K562 (cell line): ENCODE results near the gene C19orf67. TPM values are rescaled to one million over a fixed set of nuclear protein-coding genes. Genes with fewer than 3 reads are reported as not detected.

ENCODE experiments used
- ATAC-seq: fragments of 200-7000 bp; cut with Tn5 transposase; 3 replicates; pipeline ENCODE4 v1.9.1; 2020; ENCODE audit warnings: moderate library complexity
- BruUV-seq: library from RNA; stranded (reverse); fragments of 400-500 nt; replicated peaks from 2 replicates; lab custom pipeline; 2021; lab: Mats Ljungman, UMichigan
- CTCF ChIA-PET: fragments of 300-600 bp; formaldehyde crosslinking; extraction: SDS; loops from one replicate; lab custom pipeline; 2021; ENCODE audit warnings: low intra/inter-chr PET ratio; lab: Yijun Ruan, JAX
- POLR2A ChIA-PET: fragments of 300-600, 350-650 bp; sonication (Branson Sonifier 250); formaldehyde crosslinking; extraction: SDS; loops from one replicate; lab custom pipeline; 2021; ENCODE audit warnings: antibody characterized with exemption, inconsistent platforms; lab: Yijun Ruan, JAX
- DNase-seq, 4 experiments: peaks; one replicate each; pipeline versions ENCODE4 v3.0.0 to v3.0.0-alpha.2; 2011 to 2018; ENCODE audit warnings: low spot score in 3 of 4, mixed read lengths in 3 of 4; ENCODE audit errors: extremely low read depth in 1 of 4
- FAIRE-seq: peaks from 2 replicates; lab custom pipeline; 2011; peaks lifted over from hg19 to GRCh38; lab: Jason Lieb, UNC
- H2AFZ ChIP-seq: 2 replicates; pipeline ENCODE4 v1.6.0; 2011; ENCODE audit warnings: low read depth, low read length, control low read depth, inconsistent platforms
- H3K27ac ChIP-seq: fragments of 200-600 bp; 3 replicates; pipeline ENCODE4 v1.8.0; 2011; ENCODE audit warnings: low read depth, mild to moderate bottlenecking, control low read depth, inconsistent platforms, low read length, moderate library complexity, mixed read lengths; ENCODE audit errors: extremely low read depth
- H3K27me3 ChIP-seq, 2 experiments: fragments of 300-600 bp in 1 of 2; 2 replicates in 1 of 2; 3 replicates in 1 of 2; pipeline versions ENCODE4 v1.6.0 to v1.8.0; 2011; ENCODE audit warnings: inconsistent platforms in 2 of 2, low read length in 2 of 2, mild to moderate bottlenecking in 1 of 2, mixed read lengths in 1 of 2, moderate library complexity in 1 of 2; ENCODE audit not compliant: control insufficient read depth in 2 of 2, insufficient read depth in 2 of 2
- H3K36me3 ChIP-seq: fragments of 300-600 bp; 3 replicates; pipeline ENCODE4 v1.8.0; 2011; ENCODE audit warnings: mild to moderate bottlenecking, low read length, inconsistent platforms; ENCODE audit not compliant: control insufficient read depth, insufficient read depth
- H3K4me1 ChIP-seq, 2 experiments: fragments of 200-600 bp in 1 of 2; replicated peaks in 1 of 2; 2 replicates in 1 of 2; 3 replicates in 1 of 2; pipeline versions ENCODE4 v1.5.1 to v1.8.0; 2011; ENCODE audit warnings: inconsistent platforms in 2 of 2, low read length in 2 of 2, mild to moderate bottlenecking in 1 of 2, mixed read lengths in 1 of 2, moderate library complexity in 1 of 2; ENCODE audit not compliant: control insufficient read depth in 2 of 2, insufficient read depth in 2 of 2
- H3K4me2 ChIP-seq: 2 replicates; pipeline ENCODE4 v1.6.1; 2011; ENCODE audit warnings: low read length, control low read depth, inconsistent platforms, mixed read lengths; ENCODE audit not compliant: insufficient read depth
- H3K4me3 ChIP-seq: fragments of 200-600 bp; sonication (generic), shearing (Covaris generic); 2 replicates; pipeline ENCODE4 v1.5.1; 2016; ENCODE audit warnings: control low read depth, inconsistent platforms
- H3K79me2 ChIP-seq: fragments of 200-600 bp; 3 replicates; pipeline ENCODE4 v1.8.0; 2011; ENCODE audit warnings: low read length, inconsistent platforms; ENCODE audit not compliant: control insufficient read depth, insufficient read depth
- H3K9ac ChIP-seq, 2 experiments: 2 replicates each; pipeline versions ENCODE4 v1.6.0 to v1.6.1; 2011; ENCODE audit warnings: low read depth in 2 of 2, low read length in 2 of 2, control low read depth in 1 of 2, inconsistent platforms in 1 of 2, mild to moderate bottlenecking in 1 of 2, mixed read lengths in 1 of 2; ENCODE audit not compliant: insufficient read depth in 1 of 2
- H3K9me1 ChIP-seq: one replicate; pipeline ENCODE4 v1.6.0; 2011; ENCODE audit warnings: inconsistent platforms, mild to moderate bottlenecking, low read length, moderate library complexity; ENCODE audit not compliant: control insufficient read depth, insufficient read depth
- H3K9me3 ChIP-seq: replicated peaks from 2 replicates; pipeline ENCODE4 v1.5.1; 2011; ENCODE audit warnings: low read depth, low read length, inconsistent platforms; ENCODE audit not compliant: control insufficient read depth, insufficient read depth
- H4K20me1 ChIP-seq: replicated peaks from 2 replicates; pipeline ENCODE4 v1.6.1; 2011; ENCODE audit warnings: low read length, inconsistent platforms, mixed read lengths; ENCODE audit not compliant: control insufficient read depth, insufficient read depth
- CAMTA2 ChIP-seq: fragments of 250-450 bp; sonication (Bioruptor Pico); conservative IDR thresholded peaks from 2 replicates; pipeline ENCODE4 v1.5.1; 2022
- ETV1 ChIP-seq: fragments of 450-650 bp; conservative IDR thresholded peaks from 2 replicates; pipeline ENCODE4 v1.6.1; 2016; ENCODE audit warnings: missing genetic modification characterization, control low read depth, low read depth, missing compliant biosample characterization
- KAT7 ChIP-seq: sonication (generic); formaldehyde crosslinking; IDR thresholded peaks from 2 replicates; pipeline ENCODE4 v1.8.0; 2022; ENCODE audit warnings: missing genetic modification reagents, mild to moderate bottlenecking, borderline replicate concordance
- KLF1 ChIP-seq: fragments of 450-650 bp; IDR thresholded peaks from 2 replicates; pipeline ENCODE4 v1.6.1; 2016; ENCODE audit warnings: missing genetic modification characterization, missing compliant biosample characterization
- PYGO2 ChIP-seq: fragments of 450-650 bp; IDR thresholded peaks from 2 replicates; pipeline ENCODE4 v1.6.1; 2016; ENCODE audit warnings: mild to moderate bottlenecking, missing genetic modification characterization, moderate library complexity, missing compliant biosample characterization
- RBM34 ChIP-seq: fragments of 200-400 bp; formaldehyde crosslinking; IDR thresholded peaks from 2 replicates; pipeline ENCODE4 v1.6.1; 2018; ENCODE audit warnings: low read length, borderline replicate concordance; ENCODE audit not compliant: insufficient read depth
- TRIM24 ChIP-seq, 2 experiments: fragments of 450-650 bp; IDR thresholded peaks; 2 replicates each; pipeline ENCODE4 v1.6.1; 2016
- ZKSCAN1 ChIP-seq: fragments of 150-350 bp; IDR thresholded peaks from 2 replicates; pipeline ENCODE4 v1.6.1; 2016; ENCODE audit warnings: low read depth, low read length
- ZNF197 ChIP-seq: fragments of 200-800 bp; sonication (Bioruptor generic); IDR thresholded peaks from 2 replicates; pipeline ENCODE4 v1.6.1; 2016; ENCODE audit warnings: low read depth, missing genetic modification characterization, missing compliant biosample characterization
- WGBS: fragments of 100-300 bp; shearing (Covaris generic); methylation state at CpG from one replicate; pipeline ENCODE4 v1.1.6; 2016; ENCODE audit warnings: low coverage, mixed read lengths; ENCODE audit not compliant: insufficient coverage; ENCODE audit errors: missing lambda C conversion rate; 5-methylcytosine and 5-hydroxymethylcytosine counted together
- in situ Hi-C: fragments of 300-500 bp; cut with MboI; formaldehyde crosslinking; loops from 4 replicates; pipeline ENCODE4 v1.15.0; 2018; ENCODE audit warnings: inconsistent platforms, mixed read lengths
- intact Hi-C: fragments of 100-400 bp; cut with micrococcal nuclease; formaldehyde crosslinking; loops from 2 replicates; pipeline ENCODE4 v1.14.2; 2022
- polyA plus RNA-seq, 8 experiments: library from polyadenylated mRNA; depleted of rRNA in 4 of 8; stranded (reverse) in 5 of 8; unstranded in 3 of 8; fragments of >200 nt; fragmentation: Nextera tagmentation in 2 of 8; fragmentation: Illumina TruSeq in 1 of 8; extraction: Ambion mirVana in 2 of 8; extraction: Trizol in 1 of 8; gene quantifications; 2 replicates each; pipeline versions ENCODE4 v1.2.1 to v1.2.3, GENCODE V29; 2011 to 2014; ENCODE audit warnings: inconsistent platforms in 1 of 8, missing spikeins in 1 of 8
- total RNA-seq, 7 experiments: library from RNA; depleted of rRNA in 6 of 7; stranded (reverse); fragments of >200 nt in 6 of 7; fragmentation: Illumina TruSeq in 2 of 7; extraction: Trizol in 2 of 7; gene quantifications; 2 replicates each; pipeline versions ENCODE4 v1.2.1 to v1.2.3, GENCODE V29; 2011 to 2021; ENCODE audit warnings: low replicate concordance in 1 of 7

The C19orf67 gene
- total and polyA plus RNA-seq, 9 of the 15 experiments (the other 6 are each of a cell fraction or from before 2014, with no cell fraction given) = 0.29 to 1.8 (median 0.51) TPM; not detected in 3

- FAIRE-seq = no peak
- BruUV-seq = no TSS peak
- H3K4me3 ChIP-seq = no peak overlapping the region
- 59% methylated on average over 3 of the region's 3 CpGs for WGBS
- POLR2A ChIA-PET = interaction anchor here (1.0 kb wide), 1 partner anchor 13 kb away, joined by 4 read pairs; no protein-coding TSS in a partner anchor
- H3K36me3 ChIP-seq = peaks cover 11% of the 10 kb centered on the region; the same call in 1 of the 3 replicates
- H3K27ac ChIP-seq = no peak overlapping the region
- DNase-seq = peak in 1 of 4 experiments; percentile 3
- no peak for TF ChIP-seq TRIM24 (IDR thresholded peaks at IDR 0.05)
- TF ChIP-seq ZKSCAN1 = peak; percentile 86
- TF ChIP-seq, all 486 proteins: peak for 1
- Histone ChIP-seq H3K9me1 (no peaks in the 10 kb centered on the region), H3K4me1 (peaks cover 23 to 58% of the 10 kb centered on the region in 2 experiments), H3K9ac (no peak overlapping the region), H3K27me3 (no peaks in the 10 kb centered on the region), H3K9me3 (no peaks in the 10 kb centered on the region), H2AFZ (no peak overlapping the region), H4K20me1 (no peaks in the 10 kb centered on the region), H3K79me2 (no peaks in the 10 kb centered on the region), H3K4me2 (no peak overlapping the region)
- no peak for ATAC-seq
- intact Hi-C loops = no loop called here
- in situ Hi-C loops = loop anchor here (25.0 kb wide), 1 partner anchor 468 kb away; no protein-coding TSS in a partner anchor
- CTCF ChIA-PET = no interaction called here
Observed at GRCh38 chr19:14055396-14055795, 30.2 kb downstream of the C19orf67 start.

- POLR2A ChIA-PET = no interaction called here
- TF ChIP-seq RBM34 = no peak
- TF ChIP-seq KLF1 = no peak
- no peak for TF ChIP-seq KAT7 (CRISPR knock-in tag)
- TF ChIP-seq CAMTA2 = no peak
- TF ChIP-seq ETV1 (tag) = no peak
- TF ChIP-seq PYGO2 (tag) = no peak
- no peak for TF ChIP-seq ZNF197 (CRISPR knock-in tag)
Observed at GRCh38 chr19:14054721-14055120, 30.9 kb downstream of the C19orf67 start.

More at GRCh38 chr19:14054721-14055120, 30.9 kb downstream of the C19orf67 start:
- FAIRE-seq (no peak), ATAC-seq (no peak), DNase-seq (peak in 3 of 4 experiments; percentile 4 to 6 (median 5))
- Histone ChIP-seq H3K79me2 (no peaks in the 10 kb centered on the region), H4K20me1 (no peaks in the 10 kb centered on the region), H3K4me2 (no peak overlapping the region), H3K36me3 (peaks cover 11% of the 10 kb centered on the region; the same call in 1 of the 3 replicates), H3K27ac (no peak overlapping the region), H3K9ac (0 out of 4 replicates have a peak overlapping the region, but pooled peaks of 1 of the 2 experiments have one; percentile 57), H2AFZ (no peak overlapping the region), H3K27me3 (no peaks in the 10 kb centered on the region), H3K4me3 (no peak overlapping the region), H3K9me3 (no peaks in the 10 kb centered on the region), H3K9me1 (no peaks in the 10 kb centered on the region), H3K4me1 (peaks cover 16 to 55% of the 10 kb centered on the region in 2 experiments)
- in situ Hi-C loops (loop anchor here (25.0 kb wide), 1 partner anchor 467 kb away; no protein-coding TSS in a partner anchor), intact Hi-C loops (no loop called here)
- WGBS = 25% methylated on average over 6 of the region's 11 CpGs
- CTCF ChIA-PET = no interaction called here
- BruUV-seq = no TSS peak
